HG03280 (cell line): ENCODE measurements around the gene CRHR2.
"Not testable (repeated sequence)": the region's sequence is repeated elsewhere in the genome, so short reads cannot be mapped to it uniquely, and the experiment has no call there.

Source experiments
- ATAC-seq: cut with Tn5 transposase; IDR thresholded peaks from one replicate; pipeline ENCODE4 v1.9.1; 2021; ENCODE audit warnings: mild to moderate bottlenecking, moderate library complexity; ENCODE audit not compliant: unreplicated experiment

Gene CRHR2

DNA sequence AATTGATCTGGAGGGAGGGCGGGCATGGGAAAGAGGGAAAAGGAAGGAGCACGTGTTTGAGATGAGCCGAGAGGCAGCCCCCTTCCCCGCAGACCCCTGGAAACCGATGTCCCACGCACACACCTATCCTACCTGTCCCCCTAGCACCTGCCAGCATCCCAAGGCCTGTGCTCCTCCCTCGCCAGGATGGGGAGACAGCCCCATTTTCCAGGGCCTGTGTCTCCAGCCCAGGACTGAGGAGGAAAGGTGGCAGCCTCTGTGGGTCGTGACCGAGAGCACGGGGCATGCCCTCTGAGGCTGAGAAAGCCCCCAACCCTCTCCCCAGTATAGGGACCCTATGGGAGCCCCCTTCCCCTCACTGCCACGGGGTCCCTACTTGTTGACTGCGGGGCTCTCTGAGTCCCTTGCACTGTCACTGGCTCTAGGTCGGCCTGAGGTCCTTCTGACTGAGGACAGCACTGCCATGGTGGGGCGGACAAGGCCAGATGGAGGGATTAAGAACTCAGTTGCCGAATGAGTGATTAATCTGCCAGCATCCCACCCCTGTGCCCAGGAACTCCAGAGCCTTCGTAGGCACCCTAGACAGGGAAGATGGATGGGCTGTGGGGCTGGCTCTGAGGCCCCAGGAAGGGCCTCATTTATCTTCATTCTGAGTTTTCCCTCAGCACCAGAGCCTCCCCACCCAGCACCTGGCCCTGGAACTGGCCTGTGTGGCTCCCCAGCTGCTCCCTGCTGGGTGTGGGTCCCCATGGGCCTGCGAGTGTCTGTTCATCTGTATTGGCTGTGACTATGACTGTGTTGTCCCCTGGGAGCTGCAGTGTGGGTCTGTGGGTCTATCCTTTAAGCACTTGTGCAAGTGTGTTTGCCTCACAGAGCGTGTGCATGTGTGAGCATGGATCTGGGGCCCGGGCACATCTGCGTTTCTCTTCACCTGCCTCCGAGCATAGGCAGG, 26.0 kb downstream of the CRHR2 start:
- no peak for ATAC-seq

DNA sequence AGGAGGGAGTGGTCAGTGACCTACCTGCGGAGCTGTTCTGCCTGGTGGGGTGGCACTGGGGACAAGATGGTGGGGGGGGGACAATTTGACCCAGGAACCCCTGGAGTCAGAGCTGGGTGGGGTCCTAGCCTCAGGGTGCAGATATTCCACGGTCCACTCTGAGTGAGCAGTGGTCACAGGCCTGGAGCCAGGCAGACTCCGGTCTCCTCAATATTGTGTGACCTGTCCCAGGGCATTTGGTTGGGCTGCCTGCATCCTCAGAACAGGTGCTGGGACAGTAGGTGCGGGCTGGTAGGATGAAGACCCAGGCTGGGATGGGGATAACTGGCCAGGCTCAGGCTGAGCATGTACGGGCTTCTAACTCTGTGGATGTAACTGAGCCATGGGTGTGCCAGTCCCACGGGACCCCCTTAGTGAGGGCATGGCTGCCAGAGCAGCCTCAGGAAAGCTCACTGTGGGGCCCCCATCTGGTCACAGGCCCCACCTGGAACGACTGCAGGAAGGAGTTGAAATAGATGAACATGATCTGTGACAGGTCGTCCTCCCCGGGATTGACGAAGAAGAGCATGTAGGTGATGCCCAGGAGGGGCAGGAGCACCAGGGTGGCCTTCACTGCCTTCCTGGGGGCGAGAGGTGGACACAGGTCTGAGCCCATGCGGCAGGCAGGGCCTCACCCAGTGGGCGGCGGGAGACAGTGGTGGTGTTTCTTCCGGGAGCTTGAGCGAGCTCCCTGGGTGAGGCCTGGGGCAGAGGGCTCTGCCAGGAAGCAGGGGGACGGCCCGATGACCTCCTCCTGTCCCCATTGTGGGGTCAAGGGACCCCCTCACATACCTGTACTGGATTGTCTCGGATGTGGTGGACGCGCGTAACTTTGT, 26.9 kb downstream of the CRHR2 start:
- no peak for ATAC-seq

DNA sequence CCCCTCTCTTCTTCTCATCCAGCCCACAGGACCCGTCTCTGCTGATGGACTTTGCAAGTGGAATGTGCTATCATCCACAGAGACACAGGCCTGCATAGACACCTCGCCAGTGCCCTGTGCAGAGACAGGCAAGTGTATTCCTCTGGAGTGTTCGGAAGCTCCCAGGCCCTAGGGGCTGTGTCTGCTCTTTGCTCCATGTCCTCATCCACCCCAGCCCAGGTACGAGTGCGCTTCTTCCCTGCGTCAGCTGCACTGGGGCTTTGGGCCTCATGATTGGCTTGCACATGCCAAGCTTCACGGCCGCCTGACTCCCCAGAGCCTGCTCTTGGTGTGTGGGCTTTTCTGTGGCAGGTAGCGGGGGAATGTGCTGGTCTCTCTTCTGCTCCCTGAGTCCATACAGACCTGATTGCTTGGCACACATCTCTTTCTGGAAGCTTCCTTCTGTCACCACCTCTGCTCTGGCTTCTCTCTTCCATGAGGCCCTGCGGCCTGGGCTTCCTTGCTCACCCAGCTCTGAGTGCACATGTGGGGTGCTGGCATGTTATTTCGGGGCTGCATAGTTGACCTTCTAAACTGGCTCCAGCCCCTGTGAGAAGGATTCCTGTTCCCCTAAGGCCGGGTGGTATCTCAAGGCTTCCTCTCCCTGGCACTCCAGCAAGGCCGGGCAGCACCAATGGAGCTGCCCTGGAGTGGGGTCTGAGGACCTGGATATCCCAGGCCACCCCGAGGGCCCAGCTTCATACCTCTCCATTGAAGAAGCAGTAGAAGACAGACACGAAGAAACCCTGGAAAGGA, 27.8 kb downstream of the CRHR2 start:
- ATAC-seq, result no peak

DNA sequence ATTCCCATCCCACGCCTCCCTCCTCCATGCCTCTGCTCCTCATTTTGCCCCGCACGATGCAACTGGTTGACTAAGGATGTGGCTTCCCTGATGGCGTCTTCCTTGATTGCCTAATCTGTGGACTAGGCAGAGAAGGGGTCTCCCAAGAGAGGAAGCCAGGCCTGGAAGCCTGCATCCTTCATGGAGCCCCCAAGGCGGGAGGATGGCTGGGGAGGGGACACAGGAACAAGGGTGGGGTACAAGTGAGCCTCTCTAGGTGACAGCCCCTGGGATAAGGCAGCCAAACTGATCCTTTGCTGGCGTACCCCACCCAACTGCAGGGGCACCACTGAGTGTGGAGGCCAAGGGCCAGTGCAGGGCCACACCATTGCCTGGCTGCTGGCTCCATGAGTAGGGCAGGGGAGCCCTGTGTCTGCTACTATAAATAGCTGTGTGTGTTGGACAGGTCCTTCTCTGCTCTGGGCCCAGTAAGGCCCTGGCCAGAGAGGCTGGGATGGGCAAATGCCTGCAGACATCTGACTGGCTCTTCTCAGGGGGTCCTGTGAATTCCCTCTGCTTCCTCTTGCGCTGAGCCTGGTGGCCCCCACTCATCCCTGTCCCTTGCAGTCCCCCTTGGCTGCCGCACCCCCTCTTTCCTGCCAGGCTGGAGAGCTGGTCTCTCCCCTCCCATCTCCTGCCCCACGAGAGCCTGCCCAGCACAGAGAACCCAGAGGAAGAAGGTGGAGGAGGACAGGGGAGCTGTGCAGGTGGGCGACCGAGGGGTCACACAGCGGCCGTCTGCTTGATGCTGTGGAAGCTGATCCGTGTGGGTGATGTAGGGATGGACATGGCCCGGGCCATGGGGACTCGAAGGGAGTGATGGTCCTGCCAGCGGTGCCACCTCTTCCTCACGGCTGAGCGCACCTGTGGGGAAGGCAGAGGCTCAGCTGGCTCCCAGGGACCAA, 29.3 kb downstream of the CRHR2 start:
- ATAC-seq, result no peak

DNA sequence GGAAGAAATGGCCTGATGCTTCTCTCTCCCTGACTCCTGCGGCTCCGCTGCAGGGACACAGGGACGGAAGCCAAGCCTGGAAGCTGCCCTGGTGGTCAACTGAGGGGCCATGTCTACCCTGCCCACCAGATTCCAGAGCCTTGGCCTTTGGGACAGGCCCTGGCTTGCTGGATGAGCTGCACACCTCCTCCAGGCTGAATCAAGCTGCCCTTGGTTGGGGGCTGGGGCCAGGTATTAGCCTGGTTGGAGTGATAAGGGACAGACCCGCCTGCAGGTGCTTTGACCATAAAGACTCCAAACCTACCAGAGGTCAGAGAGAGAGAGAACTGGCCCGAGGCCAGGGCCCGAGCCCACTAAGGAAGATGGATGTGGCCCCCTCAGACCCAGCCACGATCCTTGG, 30.1 kb downstream of the CRHR2 start:
- no peak for ATAC-seq

DNA sequence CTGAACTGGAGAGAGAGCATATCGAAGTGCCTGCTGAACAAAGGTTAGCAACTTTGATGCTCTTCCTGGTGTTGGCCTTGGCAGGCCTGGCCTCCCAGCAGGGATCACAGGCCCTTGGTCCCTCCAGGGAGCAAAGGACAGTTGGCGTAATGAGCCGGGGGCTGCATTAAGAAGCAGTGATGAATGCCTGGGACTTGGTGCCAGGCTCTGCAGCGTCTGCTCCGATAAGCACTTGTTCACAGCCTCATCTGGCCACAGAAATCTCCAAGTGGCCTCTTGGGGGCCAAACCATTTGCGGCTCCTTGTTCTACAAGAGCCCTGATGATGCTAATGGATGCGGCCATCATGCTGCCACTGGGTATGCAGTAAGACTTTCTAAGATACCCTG, 31.8 kb downstream of the CRHR2 start:
- no peak for ATAC-seq

DNA sequence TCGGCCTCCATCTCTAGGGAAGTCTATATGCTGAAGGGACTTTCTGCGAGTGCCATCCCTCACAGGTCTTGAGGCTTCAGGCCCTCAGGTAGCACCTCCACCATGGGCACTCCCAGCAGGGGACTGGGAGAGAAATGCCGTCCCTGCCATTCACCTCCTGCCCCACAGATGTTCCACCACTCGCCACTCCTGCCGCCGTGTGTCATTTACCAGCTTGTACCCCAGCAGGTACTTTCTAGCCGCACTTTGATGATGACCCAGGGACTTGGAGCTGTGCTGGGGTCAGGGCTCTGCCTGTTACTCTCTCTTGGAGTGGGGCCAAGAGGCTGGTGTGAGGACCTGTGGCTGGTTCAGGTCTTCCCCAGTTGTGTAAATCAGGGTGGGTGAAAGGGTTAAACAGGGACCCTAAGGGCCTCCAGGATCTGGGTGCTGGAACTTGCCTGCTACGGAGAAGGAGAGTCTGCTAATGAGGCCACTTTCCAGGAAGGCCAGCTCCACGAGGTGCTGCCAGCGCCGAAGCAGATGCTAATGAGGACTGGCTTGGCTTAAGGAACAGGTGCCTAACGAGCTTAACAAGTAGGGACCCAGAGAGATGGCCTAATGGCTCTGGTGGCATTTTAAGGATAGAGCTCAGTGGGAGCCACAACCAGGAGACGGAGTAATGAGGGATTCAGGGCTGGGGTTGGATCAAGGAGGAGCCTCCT, 32.4 kb downstream of the CRHR2 start:
- no peak for ATAC-seq

DNA sequence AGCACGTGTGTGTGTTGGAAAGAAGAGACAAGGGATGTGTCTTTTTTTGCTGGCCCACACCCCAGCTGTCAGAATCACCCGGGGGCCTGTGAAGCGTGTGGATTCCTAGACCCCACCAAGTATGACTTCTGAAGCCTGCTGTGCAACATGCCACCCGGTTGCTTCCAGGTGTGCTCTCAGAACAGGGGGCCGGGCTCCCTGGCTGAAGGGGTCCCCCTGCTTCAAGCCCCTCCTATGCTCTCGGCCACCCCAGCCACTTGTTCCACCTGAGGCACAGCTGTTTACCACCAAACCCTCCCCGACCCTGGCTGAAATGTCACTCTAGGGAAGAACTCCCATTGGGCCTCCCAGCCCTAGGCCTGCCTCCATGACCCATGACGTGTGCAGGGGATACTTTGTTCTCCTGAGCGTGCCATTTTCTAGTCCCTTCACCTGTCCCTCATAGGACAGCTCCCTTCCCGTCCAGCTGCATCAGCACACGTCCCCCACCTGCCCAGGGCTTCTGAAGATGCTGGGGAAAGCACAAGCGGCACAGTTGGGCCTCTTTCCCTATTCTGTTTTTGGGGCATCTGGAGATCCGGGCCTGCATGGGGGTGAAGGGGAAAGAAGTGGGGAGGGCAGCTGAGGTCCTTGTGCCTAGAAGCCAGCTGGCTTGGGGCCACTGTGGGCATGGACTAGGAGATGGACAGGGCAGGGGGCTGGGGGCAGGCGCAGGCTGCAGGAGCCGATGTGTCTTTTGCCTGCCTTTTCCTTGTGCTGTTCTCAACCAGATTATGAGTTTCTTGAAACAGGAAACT, 33.3 kb downstream of the CRHR2 start:
- no peak for ATAC-seq

DNA sequence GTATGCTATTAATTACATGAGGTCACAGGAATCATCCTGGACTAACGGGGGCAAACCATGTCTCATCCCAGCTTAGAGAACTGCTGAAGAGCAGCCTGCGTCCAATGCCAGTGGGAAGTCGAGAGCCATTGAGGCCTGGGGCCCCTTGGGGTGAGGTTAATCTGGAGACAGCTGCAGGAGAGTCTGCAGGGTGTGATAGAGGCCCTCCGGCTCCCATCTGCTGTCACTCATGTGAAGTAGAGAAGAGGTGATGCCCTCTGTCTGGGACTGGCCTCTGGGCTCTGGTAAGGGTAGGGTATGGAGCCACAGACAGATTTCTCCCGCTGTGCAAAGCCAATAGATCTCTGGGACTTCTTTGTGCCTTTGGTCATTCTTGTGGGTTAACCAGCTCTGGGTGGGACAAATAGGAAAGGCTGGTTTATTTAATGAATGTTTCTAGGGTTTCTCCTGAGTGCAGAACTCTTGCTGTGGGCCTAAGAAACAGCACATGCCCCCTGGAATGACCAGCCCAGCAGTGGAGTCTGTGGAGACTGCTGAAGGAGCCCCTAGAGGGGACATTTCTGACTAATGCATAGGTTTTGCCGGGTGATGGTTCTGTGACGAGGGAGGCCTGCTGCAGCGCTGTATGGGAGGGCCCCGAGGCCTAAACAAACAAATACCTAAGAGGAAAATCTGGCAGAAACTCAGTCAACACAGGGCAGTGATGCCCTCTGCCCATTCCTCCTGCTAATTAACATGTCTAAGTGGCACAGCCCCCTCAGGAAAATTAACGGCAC, 34.5 kb downstream of the CRHR2 start:
- ATAC-seq, result no peak

DNA sequence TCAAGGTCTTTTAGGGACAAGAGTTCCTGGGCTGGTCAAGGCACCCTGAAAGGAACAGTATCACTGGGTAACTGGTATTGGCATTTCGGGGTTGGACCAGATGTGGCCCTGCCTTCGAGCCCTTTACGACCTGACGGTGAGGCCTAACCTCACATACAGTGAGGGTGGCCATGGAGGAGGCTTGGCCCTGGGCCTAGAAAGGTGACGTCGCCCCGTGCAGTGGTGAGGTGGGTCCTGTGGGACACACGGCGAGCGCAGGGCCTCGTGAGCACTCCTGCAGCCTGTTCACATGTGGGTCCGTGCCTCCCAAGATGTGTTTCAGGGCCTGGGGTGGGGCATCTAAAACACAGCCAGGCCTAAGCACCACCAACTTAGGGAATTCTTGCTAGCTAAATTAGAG, 36.1 kb downstream of the CRHR2 start:
- ATAC-seq, result no peak

DNA sequence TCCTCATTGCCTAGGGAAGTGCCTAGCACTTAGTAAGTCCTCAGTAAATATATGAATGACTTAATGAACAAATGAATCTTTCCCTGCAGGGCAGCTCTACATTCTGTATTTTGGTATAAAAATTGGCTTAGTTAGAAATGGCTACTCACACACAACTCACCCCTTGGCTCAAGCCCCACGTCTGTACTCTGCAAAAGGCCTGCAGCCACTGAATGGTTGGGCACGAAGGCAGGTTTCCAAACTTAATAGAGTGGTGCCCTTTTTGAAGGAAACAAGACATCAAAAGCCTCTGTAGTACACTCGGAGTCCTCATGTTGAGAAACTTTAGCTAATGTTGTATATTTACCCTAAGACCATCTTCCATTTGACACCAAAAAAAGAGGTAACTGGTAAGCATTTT, 36.6 kb downstream of the CRHR2 start:
- ATAC-seq, result no peak

DNA sequence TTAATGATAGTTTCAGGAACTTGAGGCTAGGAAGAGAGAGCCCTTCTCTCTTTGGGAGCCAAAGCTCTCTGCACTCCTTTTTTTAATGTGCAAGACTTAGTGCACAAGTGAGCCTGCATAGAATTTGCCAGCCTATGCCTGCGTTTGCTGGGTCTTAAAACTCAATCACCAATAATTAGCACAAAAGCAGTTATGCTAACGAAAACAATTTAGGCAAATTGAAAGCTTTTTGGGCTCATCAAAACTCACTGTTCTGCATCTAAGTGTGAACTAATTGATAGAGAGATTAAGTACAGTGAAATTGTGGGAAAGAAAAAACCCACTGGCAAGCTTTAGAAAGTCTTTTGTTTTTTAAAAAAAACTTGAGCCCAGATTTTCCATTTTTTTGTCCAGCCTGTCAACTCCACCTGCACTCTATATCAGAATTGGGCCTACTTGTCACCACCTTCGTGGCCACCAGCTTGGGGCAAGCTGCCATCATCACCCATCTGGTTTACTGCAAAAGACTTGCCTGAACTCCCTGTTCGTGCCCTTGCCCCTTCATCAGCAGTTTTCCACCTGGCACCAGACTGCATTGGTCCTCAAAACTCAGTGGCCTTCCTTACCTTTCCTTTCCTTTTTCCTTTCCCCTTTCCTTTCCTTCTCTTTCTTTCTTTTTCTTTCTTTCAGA, 37.8 kb downstream of the CRHR2 start:
- no peak for ATAC-seq

DNA sequence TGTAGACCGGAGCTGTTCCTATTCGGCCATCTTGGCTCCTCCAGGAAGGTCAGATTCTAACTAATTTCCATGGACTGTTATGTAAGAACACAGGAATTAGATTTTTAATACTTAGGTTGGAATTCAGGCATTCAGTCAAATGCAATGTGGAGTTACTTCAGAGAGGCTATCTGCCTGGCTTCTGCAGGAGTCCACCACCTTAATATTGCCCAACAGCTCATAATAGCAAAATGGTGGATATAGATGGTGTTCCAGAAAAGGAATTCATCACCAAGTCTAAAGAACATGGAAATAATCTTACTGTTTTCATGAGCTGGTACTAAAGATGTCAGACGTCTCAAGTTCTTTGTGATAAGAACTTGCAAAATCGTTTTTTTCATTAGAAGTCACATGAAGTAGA, 39.5 kb downstream of the CRHR2 start:
- no peak for ATAC-seq

DNA sequence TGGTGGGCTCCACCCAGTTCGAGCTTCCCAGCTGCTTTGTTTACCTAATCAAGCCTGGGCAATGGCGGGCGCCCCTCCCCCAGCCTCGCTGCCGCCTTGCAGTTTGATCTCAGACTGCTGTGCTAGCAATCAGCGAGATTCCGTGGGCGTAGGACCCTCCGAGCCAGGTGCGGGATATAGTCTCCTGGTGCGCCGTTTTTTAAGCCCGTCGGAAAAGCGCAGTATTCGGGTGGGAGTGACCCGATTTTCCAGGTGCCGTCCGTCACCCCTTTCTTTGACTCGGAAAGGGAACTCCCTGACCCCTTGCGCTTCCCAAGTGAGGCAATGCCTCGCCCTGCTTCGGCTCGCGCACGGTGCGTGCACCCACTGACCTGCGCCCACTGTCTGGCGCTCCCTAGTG, 39.9 kb downstream of the CRHR2 start:
- not testable (repeated sequence) for ATAC-seq

DNA sequence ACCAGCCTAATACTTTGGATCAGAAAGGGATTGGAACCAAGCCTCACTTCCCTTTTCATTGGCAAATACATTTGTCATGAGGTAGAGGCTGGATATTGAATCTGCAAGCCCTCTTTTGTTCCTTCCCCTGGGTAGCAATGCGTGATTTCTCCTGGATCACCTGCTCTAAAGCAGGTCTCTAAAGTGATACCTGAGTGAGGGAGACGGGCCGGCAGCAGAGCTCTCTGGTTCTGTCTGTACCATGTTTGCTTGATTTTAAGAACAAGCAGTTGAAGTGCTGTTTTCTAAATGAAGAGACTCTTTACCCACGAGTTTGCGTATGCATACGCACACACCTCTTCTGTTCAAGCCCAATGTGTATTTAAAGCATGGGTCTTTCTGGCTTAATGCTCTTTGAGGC, 46.5 kb downstream of the CRHR2 start:
- ATAC-seq, result no peak

DNA sequence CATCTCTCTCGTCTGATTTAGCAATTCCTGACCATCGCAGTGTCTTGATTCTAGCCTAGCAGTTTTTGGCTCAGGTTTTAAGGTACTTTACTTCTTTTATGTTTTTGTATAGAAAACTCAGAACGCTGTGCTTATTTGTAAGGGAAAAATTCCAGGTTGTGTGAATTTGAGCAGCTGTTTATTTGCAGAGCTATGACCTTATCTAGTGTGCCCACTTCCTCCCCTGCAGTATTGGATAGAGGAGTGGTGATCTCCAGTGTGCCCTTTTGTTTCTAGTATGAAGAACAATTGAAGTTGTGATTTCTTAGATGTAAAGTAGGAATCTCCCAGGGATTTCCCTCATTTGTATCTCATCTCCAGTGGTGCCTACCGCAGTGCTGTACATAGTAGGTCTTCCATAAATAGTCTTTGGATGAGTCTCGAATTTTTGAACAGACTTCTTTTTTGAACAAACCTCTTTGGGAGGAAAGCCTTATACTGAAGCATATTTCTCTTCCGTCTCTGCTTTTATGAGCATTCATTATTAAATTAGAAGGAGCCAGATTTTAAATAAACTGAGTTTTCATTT, 47.5 kb downstream of the CRHR2 start:
- no peak for ATAC-seq

DNA sequence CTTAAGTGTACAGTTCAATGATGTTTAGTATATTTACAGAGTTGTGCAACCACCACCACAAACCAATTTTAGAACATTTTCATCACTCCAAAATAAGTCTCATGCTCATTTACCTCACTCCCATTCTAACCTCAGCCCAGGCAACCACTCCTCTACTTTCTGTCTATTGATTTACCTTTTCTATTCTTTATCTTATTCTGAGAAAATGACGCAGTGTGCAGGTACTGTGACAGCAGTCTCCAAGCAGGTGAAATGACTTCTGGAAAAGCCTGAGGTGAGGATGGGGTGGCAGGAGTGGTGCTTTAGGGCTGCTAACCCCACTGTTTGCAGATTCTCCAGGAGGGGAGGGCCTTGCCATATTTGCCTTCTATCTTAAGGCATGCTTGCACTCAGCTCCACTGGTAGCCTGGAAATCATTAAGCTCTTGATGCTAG, 48.0 kb downstream of the CRHR2 start:
- no peak for ATAC-seq
